Measurements from ENCODE around the gene RPP25.
A peak's percentile ranks its signal among the peaks of the same experiment; 100 is the strongest.
"Not testable (repeated sequence)": the region's sequence is repeated elsewhere in the genome, so short reads cannot be mapped to it uniquely, and the experiment has no call there.

The RPP25 gene

DNA sequence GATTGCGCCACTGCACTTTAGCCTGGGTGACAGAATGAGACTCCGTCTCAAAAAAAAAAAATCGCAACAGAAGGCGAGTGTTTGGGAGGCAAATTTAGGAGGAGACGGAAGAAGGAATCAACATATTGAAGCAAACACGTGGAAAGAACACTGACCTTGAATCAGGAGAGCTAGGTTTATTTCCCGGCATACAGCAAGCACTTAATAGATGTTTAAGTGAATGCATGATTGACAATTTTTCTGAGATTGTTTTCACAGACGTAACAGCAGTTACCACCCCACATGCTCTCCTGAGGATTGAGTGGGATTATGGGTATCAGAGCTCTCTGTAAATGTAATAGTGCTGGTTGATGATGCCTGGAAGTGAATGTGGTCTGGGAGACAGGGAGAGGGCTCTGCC, 5.6 kb upstream of the RPP25 start:
- DNase-seq, result no peak

DNA sequence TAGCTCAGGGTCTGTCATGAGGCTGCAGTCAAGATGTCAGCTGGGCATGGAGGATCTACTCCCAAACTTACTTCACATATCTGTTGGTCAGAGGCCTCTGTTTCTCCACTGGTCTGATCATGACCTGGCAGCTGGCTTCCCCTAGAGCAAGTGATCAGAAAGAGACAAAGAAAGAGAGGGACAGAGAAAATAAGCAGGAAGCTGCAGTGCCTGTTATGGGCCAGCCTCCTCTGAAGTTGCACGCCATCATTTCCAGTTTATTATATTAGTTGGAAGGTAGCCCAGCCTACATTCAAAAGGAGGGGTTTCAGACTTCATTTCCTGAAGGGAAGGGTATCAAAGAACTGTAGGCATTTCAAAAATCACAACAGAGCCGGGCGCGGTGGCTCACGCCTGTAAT, 5.0 kb upstream of the RPP25 start:
- DNase-seq, result no peak

DNA sequence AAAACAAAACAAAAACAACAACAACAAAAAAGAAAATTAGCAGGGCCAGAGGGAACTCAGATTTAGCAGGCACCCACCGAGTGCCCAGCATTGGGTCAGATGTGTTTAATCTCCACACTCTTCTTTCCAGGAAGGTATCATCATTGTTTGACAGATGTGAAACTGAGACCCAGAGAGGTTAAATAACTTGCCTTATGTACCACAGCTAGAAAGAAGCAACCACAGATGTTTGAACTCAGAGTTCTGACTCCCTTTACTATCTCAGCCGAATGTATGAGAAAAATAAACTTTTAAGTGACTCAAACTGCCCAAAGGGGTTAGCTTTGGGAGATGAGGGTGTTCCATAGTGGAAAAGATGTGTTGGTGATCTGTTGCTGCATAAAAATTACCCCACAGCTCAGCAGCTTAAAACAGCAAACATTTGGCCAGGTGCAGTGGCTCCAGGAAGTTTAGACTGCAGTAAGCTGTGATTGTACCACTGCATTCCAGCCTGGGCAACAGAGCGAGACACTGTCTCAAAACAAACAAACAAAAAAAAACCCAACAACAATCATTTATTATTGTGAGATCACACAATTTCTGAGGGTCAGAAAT, 4.5 kb upstream of the RPP25 start:
- no peak for DNase-seq

DNA sequence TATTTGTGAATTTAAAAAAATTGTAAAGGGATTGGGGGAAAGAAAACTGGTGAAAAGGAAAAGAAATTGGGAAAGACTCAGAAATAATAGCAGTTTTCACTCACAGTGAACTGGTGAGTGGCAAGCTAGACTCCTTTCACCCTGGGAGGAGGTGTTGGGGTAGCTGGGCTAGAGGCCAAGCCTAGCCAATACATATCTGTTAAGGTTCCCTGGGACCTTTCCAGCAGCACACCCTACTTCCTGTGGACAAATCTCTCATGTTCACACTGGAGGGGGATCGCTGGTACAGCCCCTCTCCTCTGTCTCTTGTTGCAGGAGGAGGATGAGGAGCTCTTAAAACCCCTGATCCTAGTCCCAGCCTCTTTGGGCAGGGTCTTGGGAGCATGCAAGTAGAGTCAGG, 3.7 kb upstream of the RPP25 start:
- no peak for DNase-seq

- DNase-seq, result no peak
These were observed 3.0 kb upstream of the RPP25 start for GRCh38 chr15:74959586-74959939.

DNA sequence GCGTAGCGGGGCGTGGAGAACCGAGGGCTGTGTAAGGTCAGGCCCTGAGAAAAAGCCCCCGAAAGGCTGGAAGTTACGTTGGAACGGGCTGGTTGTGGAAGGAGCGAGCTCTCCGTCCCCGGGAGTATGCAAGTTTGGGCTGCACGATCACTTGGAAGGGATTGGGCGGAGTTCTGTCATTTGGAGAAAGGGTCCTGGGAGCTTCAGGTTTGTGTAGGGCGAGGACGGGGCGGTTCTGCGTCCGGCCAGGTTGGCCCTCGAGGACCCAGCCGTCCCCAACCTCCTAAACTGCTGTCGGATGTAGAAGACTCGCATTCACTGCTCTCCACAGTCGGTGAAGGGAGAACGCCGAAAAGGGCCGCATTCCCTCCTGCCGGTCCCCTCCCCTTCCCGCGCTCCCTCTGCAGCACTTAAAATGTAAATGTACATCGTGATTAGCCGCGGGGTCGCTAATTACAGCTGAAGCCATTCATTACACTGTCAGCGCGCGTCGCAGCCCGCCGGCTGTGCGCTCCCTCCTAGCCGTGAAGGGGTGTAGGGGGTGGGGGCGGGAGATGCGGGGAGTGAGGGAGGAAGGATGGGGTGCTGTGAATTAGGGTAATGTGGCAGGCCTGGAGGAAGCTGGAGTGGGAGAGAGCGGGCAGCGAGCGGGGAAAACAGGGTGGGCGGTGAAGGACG, 2.5 kb upstream of the RPP25 start:
- no peak for DNase-seq

DNA sequence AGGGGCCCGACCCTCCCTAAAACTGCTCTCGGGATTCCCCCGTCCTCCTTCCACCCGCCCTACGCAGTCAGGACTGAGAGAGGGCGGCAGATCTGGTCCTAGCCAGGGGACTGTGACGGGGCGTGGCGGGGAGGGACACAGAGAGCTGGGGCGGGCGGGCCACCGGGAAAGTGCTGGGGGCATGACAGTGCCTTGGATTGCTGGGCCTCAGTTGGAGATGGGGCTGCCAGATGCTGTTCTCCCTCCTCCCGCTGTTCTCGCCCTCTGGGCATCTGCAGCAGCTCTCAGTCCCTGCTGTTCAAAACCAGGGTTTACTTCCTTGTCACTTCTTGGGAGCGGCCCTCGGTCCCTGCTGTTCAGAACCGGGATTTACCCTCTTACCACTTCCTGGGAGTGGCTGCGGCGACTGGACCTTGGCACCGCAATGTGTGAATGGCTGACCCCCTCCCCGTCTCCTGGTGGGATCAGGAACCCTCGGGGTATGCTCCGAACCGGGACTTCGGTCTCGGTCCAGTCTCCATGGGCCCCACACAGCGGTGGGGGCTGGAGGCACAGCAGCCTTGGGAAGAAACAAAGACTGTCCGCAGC, 1.8 kb upstream of the RPP25 start:
- no peak for DNase-seq

DNA sequence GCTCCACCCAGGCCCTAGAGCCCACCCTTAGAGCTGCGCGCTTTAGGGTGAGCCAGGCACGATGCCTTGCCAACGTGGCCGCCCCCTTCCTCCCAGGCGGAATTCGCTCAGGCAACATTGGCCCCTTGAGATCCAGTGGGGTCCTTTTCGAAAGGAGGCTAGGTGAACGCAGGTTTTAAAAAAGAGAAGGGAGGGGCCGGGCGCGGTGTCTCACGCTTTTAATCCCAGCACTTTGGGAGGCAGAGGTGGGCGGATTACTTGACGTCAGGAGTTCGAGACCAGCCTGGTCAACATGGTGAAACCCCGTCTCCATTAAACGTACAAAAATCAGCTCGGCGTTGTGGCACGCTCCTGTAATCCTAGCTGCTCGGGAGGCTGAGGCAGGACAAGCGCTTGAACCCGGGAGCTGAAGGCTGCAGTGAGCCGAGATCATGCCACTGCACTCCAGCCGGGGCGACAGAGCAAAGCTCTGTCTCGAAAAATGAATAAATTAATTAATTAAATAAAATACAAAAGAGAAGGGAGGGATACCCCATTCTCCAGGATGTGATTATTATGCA, 984 bp upstream of the RPP25 start:
- DNase-seq, result no peak

- DNase-seq, result peak; percentile 43
These were observed 550 bp downstream of the RPP25 start for GRCh38 chr15:74955796-74956647.

- DNase-seq, result no peak
These were observed 1.6 kb downstream of the RPP25 start for GRCh38 chr15:74955017-74955416.

GRCh38 chr15:74954515-74954914, 2.1 kb downstream of the RPP25 start:
- no peak for DNase-seq

- no peak for DNase-seq
These were observed 5.6 kb downstream of the RPP25 start for GRCh38 chr15:74951006-74951405.

GRCh38 chr15:74950078-74950908, 6.3 kb downstream of the RPP25 start:
- DNase-seq, result peak; percentile 72

GRCh38 chr15:74937590-74938371, 18.8 kb downstream of the RPP25 start, which contains the start of gene COX5A:
COX5A (minus strand) TSS chr15:74938073; CDS start chr15:74938014, 59 bp downstream.
- peak; percentile 83 for DNase-seq

GRCh38 chr15:74937272-74937589, 19.3 kb downstream of the RPP25 start:
- DNase-seq, result no peak

- DNase-seq, result not testable (repeated sequence)
These were observed 21.4 kb downstream of the RPP25 start for GRCh38 chr15:74935193-74935592.

- DNase-seq, result no peak
These were observed 23.0 kb downstream of the RPP25 start for GRCh38 chr15:74933573-74933972.

- no peak for DNase-seq
These were observed 27.8 kb downstream of the RPP25 start for GRCh38 chr15:74928771-74929198.

DNA sequence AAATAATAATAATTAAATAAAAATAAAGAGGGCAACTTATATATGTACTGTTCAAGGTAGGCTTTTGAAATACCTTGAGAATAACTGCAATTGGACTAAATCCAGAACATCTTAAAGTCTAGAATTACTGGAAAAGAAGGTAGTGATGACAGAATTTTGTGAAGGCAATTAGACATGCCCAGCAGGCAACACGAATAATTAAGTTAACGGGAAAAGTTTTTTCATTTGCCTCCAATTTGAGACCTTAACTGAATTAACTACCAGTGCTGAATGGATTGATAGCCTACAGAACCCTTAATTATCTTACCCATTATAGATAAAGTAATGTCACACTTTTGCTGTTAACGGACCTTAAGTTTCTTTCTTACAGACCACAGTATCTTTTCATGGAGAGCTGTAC, 32.0 kb downstream of the RPP25 start:
- no peak for DNase-seq

- no peak for DNase-seq
These were observed 36.1 kb downstream of the RPP25 start for GRCh38 chr15:74920456-74920855.

- DNase-seq, result no peak
These were observed 38.9 kb downstream of the RPP25 start for GRCh38 chr15:74917676-74918075.

DNA sequence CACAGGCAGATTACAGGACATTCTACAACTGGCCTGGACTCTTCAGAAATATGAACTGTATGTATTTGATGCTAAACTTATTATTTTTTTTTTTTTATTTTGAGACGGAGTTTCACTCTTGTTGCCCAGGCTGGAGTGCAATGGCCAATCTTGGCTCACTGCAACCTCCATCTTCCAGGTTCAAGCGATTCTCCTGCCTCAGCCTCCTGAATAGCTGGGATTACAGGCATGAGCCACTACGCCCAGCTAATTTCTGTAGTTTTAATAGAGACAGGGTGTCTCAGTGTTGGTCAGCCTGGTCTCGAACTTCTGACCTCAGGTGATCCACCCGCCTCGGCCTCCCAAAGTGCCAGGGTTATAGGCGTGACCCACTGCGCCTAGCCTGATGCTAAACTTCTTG, 42.8 kb downstream of the RPP25 start:
- not testable (repeated sequence) for DNase-seq
